NAMALWA (cell line): ENCODE data around the gene MYMK.

ENCODE experiments used
- DNase-seq: peaks from one replicate; pipeline ENCODE4 v3.0.0-alpha.2; 2015; ENCODE audit warnings: low spot score

Gene MYMK

GRCh38 chr9:133468374-133468773 is 56.4 kb downstream of the MYMK start:
- no peak for DNase-seq

DNA sequence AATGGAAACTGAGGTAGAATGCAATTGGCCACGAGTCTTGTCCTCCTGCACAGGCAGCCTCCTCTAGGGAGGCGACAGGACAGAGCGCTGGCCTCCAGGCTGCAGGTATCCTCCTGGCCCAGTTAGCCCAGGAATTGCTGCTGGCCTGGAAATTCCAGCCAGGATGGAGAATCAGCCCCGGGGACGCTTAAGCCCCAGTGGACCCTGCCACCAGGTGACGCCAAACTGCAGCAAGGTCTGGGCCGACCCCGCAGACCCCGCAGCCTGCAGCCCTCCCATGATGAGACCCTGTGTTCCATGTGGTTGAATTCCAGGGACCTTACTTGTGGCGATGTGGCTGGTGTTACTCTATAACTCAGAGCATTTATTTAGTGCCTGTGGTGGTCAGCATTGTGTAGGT is 57.7 kb downstream of the MYMK start:
- no peak for DNase-seq

- no peak for DNase-seq
Observed at GRCh38 chr9:133465984-133466383, 58.8 kb downstream of the MYMK start.

- no peak for DNase-seq
Observed at GRCh38 chr9:133464638-133465037, 60.1 kb downstream of the MYMK start.
